Panc1 (cell line): ENCODE measurements around the gene FOXP2. TPM values are rescaled to one million over a fixed set of nuclear protein-coding genes. Genes with fewer than 3 reads are reported as not detected.

Experiments
- ATAC-seq: fragments of 200-7000 bp; cut with Tn5 transposase; 2 replicates; pipeline ENCODE4 v1.9.1; 2020; ENCODE audit warnings: mild to moderate bottlenecking, moderate library complexity
- BruUV-seq: library from RNA; stranded (reverse); fragments of 400-500 nt; replicated peaks from 2 replicates; lab custom pipeline; 2021; lab: Mats Ljungman, UMichigan
- CTCF ChIA-PET: fragments of 300-600 bp; sonication (Branson Sonifier 250); formaldehyde crosslinking; loops from one replicate; lab custom pipeline; 2022; ENCODE audit warnings: antibody characterized with exemption; lab: Charles Lee
- POLR2A ChIA-PET: fragments of 300-600 bp; sonication (Branson Sonifier 250); formaldehyde crosslinking; loops from one replicate; lab custom pipeline; 2022; ENCODE audit warnings: antibody characterized with exemption; lab: Charles Lee
- DNase-seq: peaks from one replicate; pipeline ENCODE4 v3.0.0-alpha.2; 2010; ENCODE audit warnings: low read depth, low spot score
- H3K27ac ChIP-seq: 2 replicates; pipeline ENCODE4 v1.5.1; 2011; ENCODE audit warnings: mild to moderate bottlenecking, low read length, inconsistent platforms
- H3K27me3 ChIP-seq: fragments of 200-500 bp; sonication (Bioruptor generic); 2 replicates; pipeline ENCODE4 v1.6.0; 2014; ENCODE audit warnings: low read length, inconsistent platforms; ENCODE audit not compliant: control insufficient read depth, insufficient read depth
- H3K36me3 ChIP-seq: fragments of 200-500 bp; sonication (Bioruptor generic); 2 replicates; pipeline ENCODE4 v1.5.1; 2014; ENCODE audit warnings: inconsistent platforms, mild to moderate bottlenecking, low read length, moderate library complexity; ENCODE audit not compliant: control insufficient read depth, insufficient read depth
- H3K4me1 ChIP-seq: 2 replicates; pipeline ENCODE4 v1.5.1; 2011; ENCODE audit warnings: inconsistent platforms, mild to moderate bottlenecking, low read length, moderate library complexity; ENCODE audit not compliant: control insufficient read depth, insufficient read depth
- H3K4me3 ChIP-seq, 2 experiments: 2 replicates each; pipeline ENCODE4 v1.5.1; 2011 to 2012; ENCODE audit warnings: low read depth in 2 of 2, low read length in 2 of 2, mild to moderate bottlenecking in 2 of 2, inconsistent platforms in 1 of 2, moderate library complexity in 1 of 2
- H3K9me3 ChIP-seq: fragments of 200-500 bp; sonication (Bioruptor generic); 2 replicates; pipeline ENCODE4 v1.5.1; 2014; ENCODE audit warnings: low read depth, mild to moderate bottlenecking, inconsistent platforms, low read length, moderate library complexity; ENCODE audit not compliant: control insufficient read depth, insufficient read depth
- CTCF ChIP-seq: fragments of 450-650 bp; IDR thresholded peaks from 2 replicates; pipeline ENCODE4 v1.5.1; 2017; ENCODE audit warnings: mild to moderate bottlenecking
- POLR2AphosphoS5 ChIP-seq: IDR thresholded peaks from 2 replicates; pipeline ENCODE4 v1.6.1; 2012; ENCODE audit warnings: mild to moderate bottlenecking, low read depth, low read length, moderate library complexity
- REST ChIP-seq, 2 experiments: IDR thresholded peaks; 2 replicates each; pipeline ENCODE4 v1.6.1; 2011 to 2012; ENCODE audit warnings: low read depth in 2 of 2, control low read depth in 1 of 2, low read length in 1 of 2, mild to moderate bottlenecking in 1 of 2, moderate library complexity in 1 of 2; ENCODE audit not compliant: insufficient read depth in 1 of 2
- SIN3A ChIP-seq: IDR thresholded peaks from 2 replicates; pipeline ENCODE4 v1.6.1; 2012; ENCODE audit warnings: low read depth, mild to moderate bottlenecking, low read length, moderate library complexity, borderline replicate concordance; ENCODE audit not compliant: insufficient read depth
- TCF7L2 ChIP-seq: IDR thresholded peaks from 2 replicates; pipeline ENCODE4 v1.6.1; 2011; ENCODE audit warnings: mild to moderate bottlenecking, low read depth, low read length, inconsistent platforms
- in situ Hi-C: cut with HindIII; loops from 2 replicates; pipeline ENCODE4 v1.10.0; 2016; ENCODE audit warnings: low sequenced_read_pairs, low pct_unique_long_range_greater_than_20kb
- intact Hi-C: fragments of 100-400 bp; cut with micrococcal nuclease; formaldehyde crosslinking; loops from one replicate; pipeline ENCODE4 v1.10.0; 2022; ENCODE audit not compliant: unreplicated experiment
- total RNA-seq: library from RNA; stranded (reverse); gene quantifications from one replicate; pipeline ENCODE4 v1.2.1, GENCODE V29; 2021; ENCODE audit not compliant: unreplicated experiment

FOXP2 gene
- total RNA-seq, 1 experiment from 2014 or later, result 0.54 TPM

- POLR2A ChIA-PET, result no interaction called here
- DNase-seq (no peak), ATAC-seq (no peak)
- Histone ChIP-seq H3K36me3 (no peaks in the 10 kb centered on the region), H3K4me1 (no peaks in the 10 kb centered on the region), H3K9me3 (no peaks in the 10 kb centered on the region), H3K27me3 (no peaks in the 10 kb centered on the region), H3K27ac (no peak overlapping the region), H3K4me3 (no peak overlapping the region)
- in situ Hi-C loops (no loop called here), intact Hi-C loops (no loop called here)
- CTCF ChIA-PET, result no interaction called here
- BruUV-seq, result no TSS peak
- TF ChIP-seq TCF7L2 (no peak), POLR2AphosphoS5 (no peak), SIN3A (no peak), REST (IDR thresholded peaks at IDR 0.05; ENCODE audit: insufficient read depth in 1 of 2, low read depth in 2 of 2, low read length in 1 of 2) (no peak), CTCF (no peak)
These were observed 46.1 kb upstream of the FOXP2 start for GRCh38 chr7:114368492-114368891.

GRCh38 chr7:114369294-114369693, 45.3 kb upstream of the FOXP2 start:
- Histone ChIP-seq H3K9me3 (no peaks in the 10 kb centered on the region), H3K27ac (no peak overlapping the region), H3K4me3 (no peak overlapping the region), H3K4me1 (no peaks in the 10 kb centered on the region), H3K27me3 (no peaks in the 10 kb centered on the region), H3K36me3 (no peaks in the 10 kb centered on the region)
- ChIA-PET CTCF (no interaction called here), POLR2A (no interaction called here)
- no TSS peak for BruUV-seq
- ATAC-seq (no peak), DNase-seq (no peak)
- no peak for TF ChIP-seq POLR2AphosphoS5
- TF ChIP-seq SIN3A, result no peak
- intact Hi-C loops (no loop called here), in situ Hi-C loops (no loop called here)

- H3K4me1 ChIP-seq, result no peaks in the 10 kb centered on the region
- H3K27me3 ChIP-seq, result no peaks in the 10 kb centered on the region
- H3K9me3 ChIP-seq, result no peaks in the 10 kb centered on the region
- no peak overlapping the region for H3K4me3 ChIP-seq
- no peak overlapping the region for H3K27ac ChIP-seq
- no peak for ATAC-seq
- no peak for TF ChIP-seq REST (IDR thresholded peaks at IDR 0.05; ENCODE audit: insufficient read depth in 1 of 2, low read depth in 2 of 2, low read length in 1 of 2)
- TF ChIP-seq CTCF, result no peak
- TF ChIP-seq POLR2AphosphoS5, result no peak
- no peak for TF ChIP-seq SIN3A
- no peak for TF ChIP-seq TCF7L2
- in situ Hi-C loops, result no loop called here
- BruUV-seq, result no TSS peak
- intact Hi-C loops, result no loop called here
- DNase-seq, result no peak
- H3K36me3 ChIP-seq, result no peaks in the 10 kb centered on the region
- ChIA-PET CTCF (interaction anchor here (0.7 kb wide), 1 partner anchor 1632 kb away, joined by 4 read pairs; no protein-coding TSS in a partner anchor), POLR2A (no interaction called here)
These were observed 42.0 kb upstream of the FOXP2 start for GRCh38 chr7:114372619-114373018.
